GM12878 (cell line): ENCODE measurements around the gene NR1H4. TPM values are rescaled to one million over a fixed set of nuclear protein-coding genes. Genes with fewer than 3 reads are reported as not detected.

Source experiments
- ATAC-seq: fragments of 200-7000 bp; cut with Tn5 transposase; 3 replicates; pipeline ENCODE4 v1.9.1; 2020; ENCODE audit warnings: mild to moderate bottlenecking, moderate library complexity
- BruUV-seq: library from RNA; stranded (reverse); fragments of 400-500 nt; replicated peaks from 2 replicates; lab custom pipeline; 2021; lab: Mats Ljungman, UMichigan
- CTCF ChIA-PET: fragments of 300-600 bp; sonication (Branson Sonifier 250); formaldehyde crosslinking; extraction: SDS; loops from one replicate; lab custom pipeline; 2021; ENCODE audit warnings: inconsistent platforms; lab: Yijun Ruan, JAX
- POLR2A ChIA-PET: fragments of 350-600 bp; formaldehyde crosslinking; extraction: SDS; loops from one replicate; lab custom pipeline; 2021; ENCODE audit warnings: inconsistent platforms; lab: Charles Lee
- RAD21 ChIA-PET: fragments of 300-600 bp; sonication (Branson Sonifier 250); formaldehyde crosslinking; loops from one replicate; lab custom pipeline; 2023; ENCODE audit warnings: antibody characterized with exemption; ENCODE audit not compliant: unreplicated experiment; lab: Charles Lee
- SMC1A ChIA-PET: fragments of 300-600 bp; sonication (Branson Sonifier 250); formaldehyde crosslinking; loops from one replicate; lab custom pipeline; 2023; ENCODE audit not compliant: unreplicated experiment, uncharacterized antibody; lab: Charles Lee
- DNase-seq: peaks from one replicate; pipeline ENCODE4 v3.0.0-alpha.2; 2011; ENCODE audit warnings: low read depth, low spot score
- FAIRE-seq: peaks from 3 replicates; lab custom pipeline; 2011; peaks lifted over from hg19 to GRCh38; lab: Jason Lieb, UNC
- H2AFZ ChIP-seq: 2 replicates; pipeline ENCODE4 v1.6.0; 2011; ENCODE audit warnings: low read depth, low read length, control low read depth; ENCODE audit not compliant: control insufficient read depth
- H3K27ac ChIP-seq: 2 replicates; pipeline ENCODE4 v1.5.1; 2011; ENCODE audit warnings: control low read depth; ENCODE audit not compliant: control insufficient read depth, insufficient read depth
- H3K27me3 ChIP-seq, 2 experiments: replicated peaks in 1 of 2; 2 replicates each; pipeline versions ENCODE4 v1.6.0 to v1.6.1; 2011; ENCODE audit warnings: low read length in 1 of 2; ENCODE audit not compliant: control insufficient read depth in 2 of 2, insufficient read depth in 2 of 2
- H3K36me3 ChIP-seq, 2 experiments: 2 replicates each; pipeline ENCODE4 v1.5.1; 2011; ENCODE audit warnings: low read length in 1 of 2; ENCODE audit not compliant: control insufficient read depth in 2 of 2, insufficient read depth in 2 of 2
- H3K4me1 ChIP-seq: 2 replicates; pipeline ENCODE4 v1.6.1; 2011; ENCODE audit warnings: mild to moderate bottlenecking, low read length, moderate library complexity, mixed read lengths; ENCODE audit not compliant: control insufficient read depth, insufficient read depth
- H3K4me2 ChIP-seq: 2 replicates; pipeline ENCODE4 v1.6.0; 2011; ENCODE audit warnings: control low read depth; ENCODE audit not compliant: control insufficient read depth, insufficient read depth
- H3K4me3 ChIP-seq: fragments of 200-600 bp; sonication (generic); 2 replicates; pipeline ENCODE4 v1.5.1; 2016
- H3K79me2 ChIP-seq: 2 replicates; pipeline ENCODE4 v1.6.0; 2011; ENCODE audit warnings: low read length; ENCODE audit not compliant: control insufficient read depth, insufficient read depth
- H3K9ac ChIP-seq: 2 replicates; pipeline ENCODE4 v1.8.0; 2011; ENCODE audit warnings: low read length, control low read depth, mixed read lengths; ENCODE audit not compliant: control insufficient read depth, insufficient read depth
- H3K9me3 ChIP-seq: replicated peaks from 3 replicates; pipeline ENCODE4 v1.5.1; 2011; ENCODE audit warnings: mild to moderate bottlenecking, low read length; ENCODE audit not compliant: control insufficient read depth, insufficient read depth
- H4K20me1 ChIP-seq: 2 replicates; pipeline ENCODE4 v1.6.0; 2011; ENCODE audit not compliant: control insufficient read depth, insufficient read depth
- BACH1 ChIP-seq: fragments of 450-650 bp; IDR thresholded peaks from 2 replicates; pipeline ENCODE4 v1.6.1; 2017; ENCODE audit warnings: mild to moderate bottlenecking, borderline replicate concordance
- CBX5 ChIP-seq: sonication (generic); IDR thresholded peaks from 2 replicates; pipeline ENCODE4 v1.6.1; 2016; ENCODE audit warnings: low read depth, moderate library complexity, mild to moderate bottlenecking, inconsistent platforms
- CHD2 ChIP-seq: IDR thresholded peaks from 2 replicates; pipeline ENCODE4 v1.6.1; 2011; ENCODE audit warnings: low read depth, low read length, improper control_type of control experiment, borderline replicate concordance
- EED ChIP-seq: sonication (generic); IDR thresholded peaks from 2 replicates; pipeline ENCODE4 v1.6.1; 2016; ENCODE audit warnings: antibody characterized with exemption, low read depth
- MEF2B ChIP-seq: fragments of 450-650 bp; IDR thresholded peaks from 2 replicates; pipeline ENCODE4 v1.6.1; 2018; ENCODE audit warnings: mild to moderate bottlenecking, moderate library complexity; ENCODE audit not compliant: partially characterized antibody, poor library complexity, severe bottlenecking
- MTA3 ChIP-seq: IDR thresholded peaks from 2 replicates; pipeline ENCODE4 v1.6.1; 2012; ENCODE audit warnings: low read length, inconsistent platforms, borderline replicate concordance
- PAX8 ChIP-seq: fragments of 450-650 bp; IDR thresholded peaks from 2 replicates; pipeline ENCODE4 v1.6.1; 2017; ENCODE audit warnings: mild to moderate bottlenecking, moderate library complexity
- RELA ChIP-seq: fragments of 450-650 bp; IDR thresholded peaks from 2 replicates; pipeline ENCODE4 v1.8.0; 2014; ENCODE audit warnings: borderline replicate concordance; ENCODE audit not compliant: partially characterized antibody
- SREBF2 ChIP-seq: IDR thresholded peaks from 2 replicates; pipeline ENCODE4 v1.6.1; 2012; ENCODE audit warnings: mild to moderate bottlenecking, low read length
- SUZ12 ChIP-seq: fragments of 200-600 bp; sonication (generic); IDR thresholded peaks from one replicate; pipeline ENCODE4 v1.6.1; 2018; ENCODE audit warnings: antibody characterized with exemption, mild to moderate bottlenecking; ENCODE audit not compliant: unreplicated experiment
- TAF1 ChIP-seq: IDR thresholded peaks from 2 replicates; pipeline ENCODE4 v1.6.1; 2011; ENCODE audit warnings: mild to moderate bottlenecking, low read depth, low read length, borderline replicate concordance
- ZNF384 ChIP-seq: IDR thresholded peaks from 2 replicates; pipeline ENCODE4 v1.6.1; 2012; ENCODE audit warnings: low read depth, mild to moderate bottlenecking, low read length, improper control_type of control experiment, borderline replicate concordance
- WGBS: methylation state at CpG from one replicate; pipeline ENCODE4 v1.1.6; 2016; ENCODE audit warnings: low lambda C conversion rate; ENCODE audit not compliant: insufficient replicate concordance, insufficient coverage; ENCODE audit errors: missing lambda C conversion rate; 5-methylcytosine and 5-hydroxymethylcytosine counted together
- in situ Hi-C: fragments of 300-500 bp; cut with MboI; formaldehyde crosslinking; loops from 9 replicates; pipeline ENCODE4 v1.14.3; 2018; ENCODE audit warnings: mixed read lengths
- intact Hi-C: fragments of 100-400 bp; cut with micrococcal nuclease; formaldehyde crosslinking; loops from one replicate; pipeline ENCODE4 v1.14.2; 2022; ENCODE audit not compliant: unreplicated experiment
- polyA plus RNA-seq, 11 experiments: library from polyadenylated mRNA; depleted of rRNA in 4 of 11; unstranded in 6 of 11; stranded (reverse) in 5 of 11; fragments of >200 nt; fragmentation: Nextera tagmentation in 4 of 11; fragmentation: Illumina TruSeq in 1 of 11; extraction: Ambion mirVana in 4 of 11; extraction: Trizol in 1 of 11; gene quantifications; 1 replicate in 1 of 11; 2 replicates in 10 of 11; pipeline versions ENCODE4 v1.2.1 to v1.2.3, GENCODE V29; 2011 to 2016; ENCODE audit warnings: inconsistent platforms in 2 of 11, missing spikeins in 2 of 11, low read depth in 1 of 11
- total RNA-seq, 4 experiments: library from RNA; depleted of rRNA in 3 of 4; stranded (reverse); fragments of >200 nt in 3 of 4; fragmentation: Illumina TruSeq in 1 of 4; extraction: Trizol in 1 of 4; gene quantifications; 2 replicates each; pipeline versions ENCODE4 v1.2.1 to v1.2.3, GENCODE V29; 2013 to 2021
- TF ChIP-seq, protein P1 (sequence below): IDR thresholded peaks from 2 replicates; pipeline ENCODE4 v1.6.1; 2011; ENCODE audit warnings: borderline replicate concordance, low read depth, mild to moderate bottlenecking, moderate library complexity, low read length; ENCODE audit not compliant: insufficient read depth, poor library complexity, severe bottlenecking
- TF ChIP-seq, protein P2 (sequence below): IDR thresholded peaks from 2 replicates; pipeline ENCODE4 v1.6.1; 2011; ENCODE audit warnings: mild to moderate bottlenecking, low read depth, low read length, moderate library complexity; ENCODE audit not compliant: insufficient replicate concordance
- TF ChIP-seq, protein P3 (sequence below), 3 experiments: IDR thresholded peaks in 2 of 3; conservative IDR thresholded peaks in 1 of 3; 2 replicates each; pipeline ENCODE4 v1.5.1; 2011; ENCODE audit warnings: low read depth in 3 of 3, low read length in 3 of 3, mild to moderate bottlenecking in 3 of 3, control low read depth in 2 of 3, moderate library complexity in 2 of 3, inconsistent platforms in 1 of 3, mixed read lengths in 1 of 3; ENCODE audit not compliant: control insufficient read depth in 2 of 3, insufficient read depth in 1 of 3; ENCODE audit errors: extremely low read depth in 1 of 3
- TF ChIP-seq, protein P4 (sequence below): IDR thresholded peaks from 2 replicates; pipeline ENCODE4 v1.6.1; 2011; ENCODE audit warnings: low read depth, mild to moderate bottlenecking, low read length, moderate library complexity, borderline replicate concordance; ENCODE audit errors: extremely low read depth

Gene NR1H4
- total and polyA plus RNA-seq, 10 of the 15 experiments (the other 5 are each of a cell fraction or from before 2014, with no cell fraction given): 0.04 TPM; not detected in 9

DNA sequence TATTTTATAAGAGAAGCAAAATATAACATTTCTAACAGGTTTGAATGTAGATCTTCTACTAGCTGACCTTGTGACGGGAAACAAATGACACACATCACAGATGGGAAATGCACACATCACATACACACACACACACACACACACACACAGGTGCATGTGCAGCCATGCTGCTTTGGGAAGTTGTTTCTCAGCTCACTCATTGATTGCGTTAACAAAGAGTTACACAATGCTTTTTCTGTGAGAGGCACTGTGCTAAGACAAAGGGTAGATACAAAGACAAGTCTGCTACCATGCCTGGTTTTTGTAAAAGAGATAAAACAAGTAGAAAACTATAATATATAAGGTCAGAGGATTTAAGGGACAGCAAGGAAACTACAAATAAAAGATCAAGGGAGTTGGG, 1.3 kb upstream of the NR1H4 start (continued):
- TF ChIP-seq EED: no peak

DNA sequence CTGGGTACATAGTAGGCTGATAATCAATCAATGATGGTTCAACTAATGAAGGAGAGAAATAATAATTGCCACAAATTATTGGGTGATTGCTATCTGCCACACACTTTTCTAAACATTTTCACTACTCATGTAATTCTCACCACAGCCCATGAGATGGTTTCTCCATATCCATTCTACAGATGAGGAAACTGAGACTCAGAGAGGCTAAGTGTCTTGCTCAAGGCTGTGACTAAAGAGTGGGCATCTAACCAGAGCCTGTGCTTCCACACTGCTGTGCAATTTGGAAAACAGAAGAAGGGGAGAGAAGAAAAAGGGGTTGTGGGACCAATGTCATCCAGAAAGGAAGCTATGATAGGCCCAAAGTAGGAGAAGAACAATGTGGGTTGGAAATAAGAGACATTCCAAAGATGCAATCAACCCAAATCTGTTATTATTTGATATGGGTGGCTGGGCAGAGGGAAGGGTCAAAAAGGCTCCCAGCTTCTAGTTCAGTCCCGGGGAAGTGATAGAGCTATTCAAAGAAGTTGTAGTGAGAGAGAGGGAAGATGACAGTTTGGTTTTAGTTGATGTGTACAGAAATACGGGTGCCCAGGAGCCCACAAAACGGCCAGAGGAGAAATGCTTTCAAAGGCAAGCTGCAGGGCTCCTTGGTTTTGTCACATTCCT, 483 bp upstream of the NR1H4 start:
- POLR2A ChIA-PET: no interaction called here
- no peaks in the 10 kb centered on the region for H3K4me1 ChIP-seq
- no peaks in the 10 kb centered on the region for H4K20me1 ChIP-seq
- DNase-seq (no peak), ATAC-seq (no peak), FAIRE-seq (no peak)
- CTCF ChIA-PET: no interaction called here
- RAD21 ChIA-PET: no interaction called here
- BruUV-seq: no TSS peak
- no peak for TF ChIP-seq MEF2B
- TF ChIP-seq CBX5: no peak
- no peak for TF ChIP-seq BACH1
- TF ChIP-seq, protein P1, sequence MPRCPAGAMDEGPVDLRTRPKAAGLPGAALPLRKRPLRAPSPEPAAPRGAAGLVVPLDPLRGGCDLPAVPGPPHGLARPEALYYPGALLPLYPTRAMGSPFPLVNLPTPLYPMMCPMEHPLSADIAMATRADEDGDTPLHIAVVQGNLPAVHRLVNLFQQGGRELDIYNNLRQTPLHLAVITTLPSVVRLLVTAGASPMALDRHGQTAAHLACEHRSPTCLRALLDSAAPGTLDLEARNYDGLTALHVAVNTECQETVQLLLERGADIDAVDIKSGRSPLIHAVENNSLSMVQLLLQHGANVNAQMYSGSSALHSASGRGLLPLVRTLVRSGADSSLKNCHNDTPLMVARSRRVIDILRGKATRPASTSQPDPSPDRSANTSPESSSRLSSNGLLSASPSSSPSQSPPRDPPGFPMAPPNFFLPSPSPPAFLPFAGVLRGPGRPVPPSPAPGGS: no peak
- no peak for TF ChIP-seq RELA
- TF ChIP-seq, protein P2, sequence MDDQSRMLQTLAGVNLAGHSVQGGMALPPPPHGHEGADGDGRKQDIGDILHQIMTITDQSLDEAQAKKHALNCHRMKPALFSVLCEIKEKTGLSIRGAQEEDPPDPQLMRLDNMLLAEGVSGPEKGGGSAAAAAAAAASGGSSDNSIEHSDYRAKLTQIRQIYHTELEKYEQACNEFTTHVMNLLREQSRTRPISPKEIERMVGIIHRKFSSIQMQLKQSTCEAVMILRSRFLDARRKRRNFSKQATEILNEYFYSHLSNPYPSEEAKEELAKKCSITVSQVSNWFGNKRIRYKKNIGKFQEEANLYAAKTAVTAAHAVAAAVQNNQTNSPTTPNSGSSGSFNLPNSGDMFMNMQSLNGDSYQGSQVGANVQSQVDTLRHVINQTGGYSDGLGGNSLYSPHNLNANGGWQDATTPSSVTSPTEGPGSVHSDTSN: no peak
- TF ChIP-seq SREBF2: no peak
- no peak for TF ChIP-seq EED
- no peak for TF ChIP-seq MTA3
- TF ChIP-seq CHD2: no peak
- no peak for TF ChIP-seq ZNF384
- TF ChIP-seq, protein P3, sequence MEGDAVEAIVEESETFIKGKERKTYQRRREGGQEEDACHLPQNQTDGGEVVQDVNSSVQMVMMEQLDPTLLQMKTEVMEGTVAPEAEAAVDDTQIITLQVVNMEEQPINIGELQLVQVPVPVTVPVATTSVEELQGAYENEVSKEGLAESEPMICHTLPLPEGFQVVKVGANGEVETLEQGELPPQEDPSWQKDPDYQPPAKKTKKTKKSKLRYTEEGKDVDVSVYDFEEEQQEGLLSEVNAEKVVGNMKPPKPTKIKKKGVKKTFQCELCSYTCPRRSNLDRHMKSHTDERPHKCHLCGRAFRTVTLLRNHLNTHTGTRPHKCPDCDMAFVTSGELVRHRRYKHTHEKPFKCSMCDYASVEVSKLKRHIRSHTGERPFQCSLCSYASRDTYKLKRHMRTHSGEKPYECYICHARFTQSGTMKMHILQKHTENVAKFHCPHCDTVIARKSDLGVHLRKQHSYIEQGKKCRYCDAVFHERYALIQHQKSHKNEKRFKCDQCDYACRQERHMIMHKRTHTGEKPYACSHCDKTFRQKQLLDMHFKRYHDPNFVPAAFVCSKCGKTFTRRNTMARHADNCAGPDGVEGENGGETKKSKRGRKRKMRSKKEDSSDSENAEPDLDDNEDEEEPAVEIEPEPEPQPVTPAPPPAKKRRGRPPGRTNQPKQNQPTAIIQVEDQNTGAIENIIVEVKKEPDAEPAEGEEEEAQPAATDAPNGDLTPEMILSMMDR (IDR thresholded peaks at IDR 0.05 in 2 of 3, conservative IDR thresholded peaks at IDR 0.05 in 1 of 3; ENCODE audit: control insufficient read depth in 2 of 3, extremely low read depth in 1 of 3, insufficient read depth in 1 of 3, low read depth in 3 of 3, low read length in 3 of 3): no peak
- TF ChIP-seq PAX8: no peak
- TF ChIP-seq TAF1: no peak
- no peak for TF ChIP-seq SUZ12
- TF ChIP-seq, protein P4, sequence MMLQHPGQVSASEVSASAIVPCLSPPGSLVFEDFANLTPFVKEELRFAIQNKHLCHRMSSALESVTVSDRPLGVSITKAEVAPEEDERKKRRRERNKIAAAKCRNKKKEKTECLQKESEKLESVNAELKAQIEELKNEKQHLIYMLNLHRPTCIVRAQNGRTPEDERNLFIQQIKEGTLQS: no peak
- no peaks in the 10 kb centered on the region for H3K36me3 ChIP-seq
- H3K9ac ChIP-seq: no peak overlapping the region
- H3K4me2 ChIP-seq: no peak overlapping the region
- no peaks in the 10 kb centered on the region for H3K79me2 ChIP-seq
- intact Hi-C loops: no loop called here
- no peaks in the 10 kb centered on the region; a peak in 1 of 4 replicates for H3K27me3 ChIP-seq
- H3K9me3 ChIP-seq: no peaks in the 10 kb centered on the region
- H2AFZ ChIP-seq: no peak overlapping the region
- no peak overlapping the region for H3K4me3 ChIP-seq
- 28% methylated on average over 3 of the region's 3 CpGs for WGBS
- in situ Hi-C loops: no loop called here
- no peak overlapping the region for H3K27ac ChIP-seq
- SMC1A ChIA-PET: no interaction called here
